ENCODE results near the gene HLA-A.
"Not testable (repeated sequence)": the region's sequence is repeated elsewhere in the genome, so short reads cannot be mapped to it uniquely, and the experiment has no call there.

The HLA-A gene

DNA sequence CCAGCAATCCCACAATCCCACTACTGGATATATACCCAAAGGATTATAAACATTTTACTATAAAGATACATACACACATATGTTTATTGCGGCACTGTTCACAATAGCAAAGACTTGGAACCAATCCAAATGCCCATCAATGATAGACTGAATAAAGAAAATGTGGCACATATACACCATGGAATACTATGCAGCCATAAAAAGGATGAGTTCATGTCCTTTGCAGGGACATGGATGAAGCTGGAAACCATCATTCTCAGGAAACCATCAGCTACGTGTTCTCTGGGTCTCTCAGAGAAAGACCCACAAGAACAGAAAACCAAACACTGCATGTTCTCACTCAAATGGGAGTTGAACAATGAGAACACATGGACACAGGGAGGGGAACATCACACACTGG, 21.4 kb downstream of the HLA-A start:
- DNase-seq (ENCODE audit: low spot score): not testable (repeated sequence)

DNA sequence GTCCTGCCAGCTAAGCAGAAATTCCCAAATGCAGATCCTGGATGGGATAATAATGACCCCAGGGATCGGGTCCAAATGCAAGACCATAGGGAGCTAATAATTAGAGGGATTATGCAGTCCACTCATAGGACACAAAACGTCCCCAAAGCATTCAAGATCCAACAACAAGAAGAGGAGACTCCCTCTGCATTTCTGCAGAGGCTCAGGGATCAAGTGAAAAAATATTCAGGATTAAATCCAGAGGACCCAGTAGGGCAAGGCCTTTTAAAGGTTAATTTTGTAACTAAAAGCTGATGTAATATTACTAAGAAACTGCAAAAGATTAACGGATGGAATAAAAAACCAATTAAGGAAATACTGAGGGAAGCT, 22.2 kb downstream of the HLA-A start:
- no peak for DNase-seq (ENCODE audit: low spot score)

DNA sequence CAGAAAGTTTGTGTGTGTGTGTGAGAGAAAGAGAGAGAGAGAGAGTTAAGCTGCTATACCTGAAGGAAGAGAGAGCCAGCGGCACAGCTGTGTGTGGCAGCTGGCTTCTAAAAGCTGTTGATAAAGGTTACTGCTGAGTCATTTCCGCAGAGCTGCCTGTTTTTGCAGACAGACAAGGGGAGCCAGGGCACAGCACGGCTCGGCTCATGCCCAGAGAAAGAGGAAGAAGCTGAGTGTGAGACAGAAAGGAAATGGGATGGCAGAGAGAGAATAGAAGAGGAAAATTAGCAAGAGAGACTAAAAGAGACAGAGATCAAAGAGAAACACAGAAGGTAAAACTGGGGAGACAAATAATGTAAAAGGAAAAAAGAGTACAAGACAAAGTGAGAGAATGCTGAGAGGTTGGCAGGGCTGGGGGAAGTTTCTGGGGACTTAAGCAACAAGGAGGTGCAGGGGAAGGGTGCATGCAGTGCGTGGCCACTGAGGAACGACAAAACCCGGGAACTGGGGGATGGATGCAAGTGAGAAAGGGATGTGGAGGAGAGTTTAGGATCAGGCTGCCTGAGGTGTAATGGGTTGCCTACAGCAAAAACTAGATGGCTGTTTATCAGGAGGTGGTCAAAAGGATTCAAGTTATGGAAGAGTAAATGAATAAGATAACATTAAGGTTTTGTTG, 22.7 kb downstream of the HLA-A start:
- peak; percentile 65 for DNase-seq (ENCODE audit: low spot score)

DNA sequence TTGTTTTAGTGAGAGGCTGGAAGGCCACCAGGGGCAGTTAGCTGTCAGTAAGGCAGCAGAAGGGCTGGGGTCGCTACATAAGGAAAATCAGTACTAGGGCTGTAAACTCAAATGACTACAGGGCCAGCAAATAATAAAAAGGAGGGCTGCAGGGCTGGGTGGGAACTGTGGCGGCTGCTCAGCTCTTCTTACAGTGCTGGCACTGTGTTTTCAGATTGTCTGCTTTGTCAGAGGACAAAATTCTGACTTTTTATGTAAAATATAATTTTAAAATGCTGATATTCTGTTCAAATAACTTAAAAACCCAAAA, 23.2 kb downstream of the HLA-A start:
- no peak for DNase-seq (ENCODE audit: low spot score)

DNA sequence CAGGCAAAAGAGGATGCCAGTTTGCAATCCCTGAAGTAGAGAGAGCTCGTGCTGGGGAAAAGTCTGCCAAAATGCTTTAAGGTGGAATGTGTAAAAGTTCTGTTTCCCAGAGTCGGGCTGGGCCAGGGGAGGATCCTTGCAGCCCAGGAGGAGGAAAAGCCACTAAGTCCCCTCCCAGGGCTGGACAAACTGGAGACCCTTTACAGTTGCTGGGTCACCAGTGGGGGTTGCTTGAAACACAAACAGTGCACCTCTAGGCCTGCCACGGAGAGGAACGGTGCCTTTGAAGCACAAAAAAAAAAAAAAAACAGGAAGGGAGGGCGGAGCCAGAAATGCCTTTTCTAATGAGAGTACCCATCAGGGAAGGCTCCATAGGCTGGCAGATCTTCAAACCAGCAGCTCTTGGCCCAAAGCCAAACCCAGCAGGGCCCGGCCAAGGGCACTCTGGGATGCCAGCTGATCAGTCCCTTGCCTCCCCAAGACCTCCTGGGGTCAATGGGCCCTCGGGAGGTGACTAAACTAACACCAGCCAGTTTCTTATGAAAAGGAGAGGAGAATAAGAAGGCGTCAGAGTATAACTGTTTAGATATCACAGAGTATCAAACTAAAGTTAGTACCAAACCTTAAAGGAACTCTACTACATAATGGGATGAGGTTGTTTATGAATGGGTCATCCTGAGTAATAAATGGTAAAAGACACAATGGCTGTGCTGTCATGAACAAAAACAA, 23.7 kb downstream of the HLA-A start:
- peak; percentile 46 for DNase-seq (ENCODE audit: low spot score)

DNA sequence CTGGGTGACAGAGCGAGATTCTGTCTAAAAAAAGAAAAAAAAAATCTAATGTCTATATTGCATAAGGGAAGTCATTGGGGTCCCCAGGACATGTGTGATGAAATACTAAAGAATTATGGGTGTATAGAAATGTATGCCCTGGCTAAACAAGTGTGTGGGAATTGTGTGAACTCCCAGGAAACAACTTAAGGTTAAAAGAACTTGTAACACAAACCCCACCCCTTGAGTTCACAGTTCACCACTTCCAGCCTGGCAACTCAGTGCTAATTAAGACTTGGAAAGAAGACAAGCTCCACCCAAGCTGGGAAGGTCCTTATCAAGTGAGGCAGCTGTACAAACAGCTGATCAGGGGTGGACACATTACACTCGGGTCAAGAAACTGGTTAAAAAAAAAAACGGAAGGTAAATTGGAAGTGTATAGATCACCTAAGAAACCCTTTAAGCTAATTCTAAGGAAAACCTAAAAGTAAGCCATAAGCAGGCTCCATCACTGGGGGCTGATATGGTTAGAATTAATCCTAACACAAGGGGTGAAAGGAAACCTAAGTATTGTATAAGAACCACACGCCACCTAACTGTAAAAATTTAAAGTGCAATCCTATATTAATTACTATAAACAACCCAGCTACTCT, 25.2 kb downstream of the HLA-A start:
- DNase-seq (ENCODE audit: low spot score): no peak

DNA sequence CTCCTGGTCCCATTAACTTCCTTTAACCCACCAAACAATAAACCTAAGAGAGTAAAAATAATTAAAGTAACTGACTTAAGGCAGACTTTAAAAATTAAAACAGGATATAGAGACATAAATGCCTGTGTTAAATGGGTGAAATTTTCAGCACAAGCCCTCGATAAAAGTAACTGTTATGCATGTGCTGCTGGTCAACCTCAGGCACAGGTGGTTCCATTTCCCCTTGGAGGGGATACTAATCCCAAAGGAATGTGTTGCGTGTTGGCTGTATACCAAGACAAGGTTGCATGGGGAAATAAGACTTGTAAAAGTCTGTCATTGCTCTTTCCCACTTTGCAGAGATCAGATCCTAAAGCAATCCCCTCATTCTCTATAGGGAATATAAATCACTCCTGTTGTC, 25.8 kb downstream of the HLA-A start:
- DNase-seq (ENCODE audit: low spot score): no peak

DNA sequence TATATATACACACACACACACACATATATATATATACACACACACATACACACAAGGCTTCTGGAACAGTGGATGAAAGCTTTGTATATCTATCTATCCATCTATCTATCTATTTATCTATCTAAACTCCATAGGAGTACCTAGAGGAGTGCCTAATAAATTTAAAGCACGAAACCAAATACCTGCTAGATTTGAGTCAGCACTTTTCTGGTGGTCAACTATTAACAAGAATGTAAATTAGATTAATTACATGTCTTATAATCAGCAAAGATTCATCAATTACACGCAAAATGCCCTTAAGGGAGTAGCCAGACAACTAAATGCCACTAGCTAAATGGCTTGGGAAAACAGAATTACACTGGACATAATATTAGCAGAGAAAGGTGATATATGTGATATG, 26.6 kb downstream of the HLA-A start:
- DNase-seq (ENCODE audit: low spot score): no peak

DNA sequence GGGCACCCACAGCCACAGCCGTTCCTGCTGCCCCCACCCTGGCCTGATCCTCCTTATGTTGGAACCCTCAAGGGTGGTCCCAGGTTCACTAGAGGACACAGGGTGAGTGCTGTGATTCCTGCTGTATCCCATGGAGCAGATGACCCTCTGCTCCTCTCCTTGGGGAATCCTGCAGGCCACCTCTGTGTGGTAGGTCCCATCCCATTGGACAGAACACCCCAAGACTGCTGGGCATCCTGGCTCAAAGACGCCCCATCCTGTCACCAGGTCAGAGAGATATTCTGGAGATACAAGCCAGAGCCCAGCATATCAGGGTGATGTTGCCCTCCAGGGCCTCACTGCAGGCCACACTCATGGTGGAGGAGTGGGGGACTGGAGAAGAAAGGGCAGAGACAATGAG, 28.4 kb downstream of the HLA-A start:
- no peak for DNase-seq (ENCODE audit: low spot score)

DNA sequence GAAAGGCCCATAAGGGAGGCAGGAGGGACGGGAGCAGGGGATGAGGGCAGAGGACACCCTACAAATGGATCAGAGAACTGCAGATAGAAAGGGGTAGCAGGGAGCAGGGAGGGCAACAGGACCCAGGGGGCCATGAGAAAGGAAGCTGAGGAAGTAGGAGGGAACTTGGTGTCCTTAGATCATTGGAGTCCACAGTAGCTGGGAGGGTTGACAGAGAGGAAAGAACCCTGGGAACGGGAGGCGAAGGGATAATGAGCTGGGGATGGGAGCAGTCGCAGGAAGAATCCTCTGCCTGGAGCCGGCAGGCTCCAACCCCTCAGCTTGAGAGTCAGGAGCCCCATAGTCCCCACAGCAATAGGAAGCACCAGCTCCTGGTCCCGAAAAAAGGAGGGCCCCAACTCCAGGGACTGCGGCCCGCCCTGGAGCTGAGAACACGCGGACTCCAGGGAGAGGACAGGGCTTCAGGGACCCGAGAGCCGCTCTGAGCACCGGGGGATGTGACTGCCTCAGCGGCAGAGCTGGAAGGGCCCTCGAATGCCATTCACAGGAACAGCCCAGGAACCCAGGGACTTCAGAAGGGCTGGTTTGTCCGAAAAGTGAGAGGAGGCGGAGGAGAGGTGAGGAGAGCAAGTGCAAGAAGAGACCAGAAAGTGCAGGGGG, 32.7 kb downstream of the HLA-A start:
- no peak for DNase-seq (ENCODE audit: low spot score)

DNA sequence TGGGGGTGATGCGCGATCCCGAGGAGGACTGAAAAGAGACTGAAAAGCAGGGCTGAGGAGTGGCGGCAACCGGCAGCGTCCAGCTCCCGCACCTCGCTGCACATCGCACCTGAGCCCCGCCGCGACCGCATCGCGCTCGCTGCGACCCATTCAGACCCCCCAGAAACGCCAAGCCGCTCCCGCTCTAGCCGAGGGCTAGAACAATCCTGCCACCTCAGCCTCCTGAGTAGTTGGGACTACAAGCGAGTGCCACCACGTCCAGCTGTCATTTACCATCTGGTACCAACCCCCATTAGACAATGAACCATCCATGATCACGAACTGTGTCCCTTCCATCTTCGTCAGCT, 33.2 kb downstream of the HLA-A start:
- no peak for DNase-seq (ENCODE audit: low spot score)

DNA sequence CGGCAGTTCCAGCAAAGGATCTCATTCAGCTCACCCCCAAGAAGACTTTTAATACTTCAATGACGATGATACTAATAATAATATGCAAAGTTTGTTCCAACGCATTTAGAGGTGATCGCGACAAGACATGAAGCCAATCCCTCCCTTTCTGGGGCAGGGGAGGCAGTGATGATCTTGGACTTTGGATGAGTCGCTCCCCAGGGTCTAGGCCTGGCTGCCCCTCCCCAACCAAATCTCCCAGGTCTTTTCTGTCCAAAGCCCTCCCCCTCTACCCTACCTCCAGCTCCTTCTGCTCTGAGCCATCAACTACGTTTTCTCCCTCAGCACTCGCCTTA, 33.9 kb downstream of the HLA-A start:
- DNase-seq (ENCODE audit: low spot score): no peak

DNA sequence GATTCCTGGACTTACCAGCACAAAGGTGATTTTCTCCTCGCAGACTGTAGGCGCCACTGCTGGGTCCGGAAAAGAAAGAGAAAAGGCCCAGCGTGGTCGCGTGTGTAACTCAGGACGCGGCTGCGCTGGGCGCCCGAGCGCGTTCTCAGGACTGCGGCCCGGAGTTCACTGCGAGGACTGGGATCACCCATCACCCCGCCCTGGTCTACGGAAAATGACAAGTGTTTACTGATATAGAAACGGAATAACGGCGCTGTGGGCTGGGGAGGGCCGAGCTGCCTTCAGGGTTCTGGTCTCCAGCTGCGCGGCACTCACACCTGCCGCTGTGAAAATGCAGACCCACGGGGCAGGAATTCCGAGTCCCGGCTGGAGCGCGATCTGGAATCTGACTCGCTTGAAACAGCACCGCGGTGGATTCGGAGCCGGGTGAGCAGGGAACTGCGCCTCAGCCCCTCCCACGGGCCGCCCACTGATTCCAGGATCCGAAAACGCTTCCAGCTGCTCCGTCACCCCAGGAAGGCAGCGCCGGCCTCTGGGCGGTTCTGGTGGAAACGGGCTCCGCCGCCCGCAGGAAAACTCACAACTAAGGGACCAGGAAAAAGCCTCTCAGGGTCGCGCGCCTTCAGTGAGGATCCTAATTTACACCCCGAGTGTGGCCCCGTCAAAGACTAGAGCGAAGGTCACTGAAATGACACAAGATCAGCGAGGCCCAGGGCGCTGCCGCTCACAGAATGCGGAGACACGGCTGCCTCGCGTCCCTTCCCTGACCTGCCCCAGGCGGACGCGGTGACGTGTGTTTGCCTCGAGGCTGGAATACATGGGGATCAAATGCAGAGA, 34.5 kb downstream of the HLA-A start:
- DNase-seq (ENCODE audit: low spot score): peak; percentile 84

DNA sequence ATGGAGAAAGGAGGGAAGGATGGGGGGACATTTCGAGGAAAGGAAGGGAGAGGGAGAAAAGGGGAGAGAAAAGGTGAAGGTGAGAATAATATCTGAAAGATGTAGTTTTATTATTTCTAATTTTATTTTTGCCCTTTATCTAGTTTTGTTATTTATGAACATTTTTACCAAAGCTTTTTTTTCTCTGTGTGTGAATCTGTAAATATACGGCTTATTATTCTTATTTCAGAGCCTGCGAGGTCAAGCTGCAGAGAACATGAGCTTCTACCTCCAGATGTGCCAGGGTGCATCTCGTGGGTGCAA, 35.0 kb downstream of the HLA-A start:
- no peak for DNase-seq (ENCODE audit: low spot score)

DNA sequence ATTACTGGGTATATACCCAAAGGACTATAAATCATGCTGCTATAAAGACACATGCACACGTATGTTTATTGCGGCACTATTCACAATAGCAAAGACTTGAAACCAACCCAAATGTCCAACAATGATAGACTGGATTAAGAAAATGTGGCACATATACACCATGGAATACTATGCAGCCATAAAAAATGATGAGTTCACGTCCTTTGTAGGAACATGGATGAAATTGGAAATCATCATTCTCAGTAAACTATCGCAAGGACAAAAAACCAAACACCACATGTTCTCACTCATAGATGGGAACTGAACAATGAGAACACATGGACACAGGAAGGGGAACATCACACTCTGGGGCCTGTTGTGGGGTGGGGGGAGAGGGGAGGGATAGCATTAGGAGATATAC, 37.7 kb downstream of the HLA-A start:
- DNase-seq (ENCODE audit: low spot score): not testable (repeated sequence)

DNA sequence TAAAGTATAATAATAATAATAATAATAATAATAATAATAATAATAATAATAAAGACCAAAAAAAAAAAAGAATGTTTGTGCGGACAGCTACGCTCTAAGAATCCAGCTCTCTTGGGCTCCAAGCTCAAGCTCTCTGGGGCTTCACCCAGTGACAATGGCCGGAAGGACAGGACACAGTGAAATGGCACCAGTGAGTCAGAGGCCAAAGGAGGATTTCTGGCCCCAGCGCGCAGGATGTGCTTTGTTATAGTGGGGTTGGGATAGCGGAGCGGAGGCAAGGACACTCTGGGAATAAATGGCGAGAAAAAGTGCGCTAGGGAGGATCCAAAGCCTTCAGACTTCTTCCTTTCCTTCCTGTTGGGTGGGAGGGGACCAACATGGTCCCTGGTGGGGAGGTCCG, 38.2 kb downstream of the HLA-A start:
- DNase-seq (ENCODE audit: low spot score): no peak

DNA sequence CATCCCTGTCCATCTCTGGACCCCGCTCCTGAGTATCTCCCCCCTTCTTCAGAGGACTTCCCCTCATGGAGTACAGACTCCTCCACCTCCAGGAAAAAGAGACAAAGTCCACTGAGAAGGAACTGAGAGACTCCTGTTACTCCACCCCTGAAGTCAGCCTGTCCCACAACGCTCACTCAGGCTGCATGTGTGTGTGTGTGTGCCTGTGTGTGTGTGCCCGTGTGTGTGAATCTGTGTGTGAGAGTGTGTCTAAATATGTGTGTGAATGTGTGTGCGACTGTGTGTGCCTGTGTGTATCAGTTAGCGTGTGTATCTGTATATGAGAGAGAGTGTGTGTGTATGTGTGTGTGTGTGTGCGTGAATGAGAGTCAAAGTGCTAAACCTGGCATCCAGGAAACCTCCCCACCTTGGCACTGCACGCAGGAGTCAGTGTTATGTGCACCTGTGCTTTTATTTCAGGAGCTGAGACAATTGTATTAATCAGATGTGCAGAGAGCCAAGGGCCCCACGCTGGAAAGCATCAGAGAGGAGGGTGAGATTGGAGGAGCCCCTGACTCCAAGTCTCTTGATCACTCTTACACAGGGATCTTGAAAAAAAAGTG, 39.0 kb downstream of the HLA-A start:
- DNase-seq (ENCODE audit: low spot score): no peak

DNA sequence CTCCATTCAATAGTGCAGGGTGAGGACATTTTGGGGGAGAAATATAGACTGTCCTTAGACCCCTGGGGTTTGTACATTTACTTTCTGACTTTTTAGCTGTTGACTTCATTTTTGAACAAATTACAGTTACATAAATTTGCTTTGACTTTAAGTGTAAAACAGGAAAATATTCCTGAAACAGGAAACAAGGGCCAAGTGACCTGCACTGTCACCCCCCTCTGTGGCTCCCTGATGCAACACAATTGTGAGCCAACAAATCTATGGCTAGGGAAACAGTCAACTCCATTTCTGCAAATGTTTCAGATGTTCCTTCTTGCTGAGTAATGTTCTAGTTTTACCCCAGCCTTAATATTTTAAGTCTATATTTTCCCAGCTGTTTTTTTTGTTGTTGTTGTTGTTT, 39.8 kb downstream of the HLA-A start:
- DNase-seq (ENCODE audit: low spot score): no peak

DNA sequence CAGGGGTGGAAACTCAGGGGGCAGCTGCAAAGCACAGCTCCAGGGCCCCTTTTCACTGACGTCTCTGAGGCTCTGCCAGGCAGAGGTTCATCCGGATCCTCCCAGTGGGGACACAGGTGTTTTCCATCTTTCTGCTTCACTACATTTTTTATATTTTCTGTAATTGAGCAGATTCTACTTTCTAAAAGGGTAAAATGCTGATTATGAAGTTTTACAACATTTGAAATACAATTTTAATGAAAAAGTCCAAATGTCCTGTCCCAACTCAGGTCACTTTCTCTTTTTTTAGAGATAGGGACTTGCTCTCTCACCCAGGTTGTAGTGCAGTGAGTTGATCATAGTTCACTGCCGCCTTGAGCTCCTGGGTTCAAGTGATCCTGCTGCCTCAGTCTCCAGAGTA, 41.9 kb downstream of the HLA-A start:
- no peak for DNase-seq (ENCODE audit: low spot score)

DNA sequence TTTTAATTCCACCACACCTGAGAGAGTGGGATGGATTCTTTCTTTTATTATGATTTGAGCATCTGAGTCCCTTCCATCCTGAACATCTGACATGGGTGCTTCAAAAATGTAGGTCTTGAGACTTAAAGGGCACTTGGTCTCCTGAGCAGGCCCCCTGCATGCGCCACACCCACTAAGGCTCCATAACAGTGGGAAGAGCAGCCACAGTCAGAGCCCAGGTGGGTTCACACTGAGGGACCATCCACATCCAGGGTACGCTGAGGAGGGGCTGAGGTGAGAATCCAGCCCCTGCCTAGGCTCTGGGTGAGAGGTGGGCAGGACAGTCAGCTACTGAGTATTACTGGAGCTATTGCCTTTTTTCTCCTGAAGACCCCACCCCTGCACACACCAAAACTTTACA, 42.7 kb downstream of the HLA-A start:
- DNase-seq (ENCODE audit: low spot score): no peak

DNA sequence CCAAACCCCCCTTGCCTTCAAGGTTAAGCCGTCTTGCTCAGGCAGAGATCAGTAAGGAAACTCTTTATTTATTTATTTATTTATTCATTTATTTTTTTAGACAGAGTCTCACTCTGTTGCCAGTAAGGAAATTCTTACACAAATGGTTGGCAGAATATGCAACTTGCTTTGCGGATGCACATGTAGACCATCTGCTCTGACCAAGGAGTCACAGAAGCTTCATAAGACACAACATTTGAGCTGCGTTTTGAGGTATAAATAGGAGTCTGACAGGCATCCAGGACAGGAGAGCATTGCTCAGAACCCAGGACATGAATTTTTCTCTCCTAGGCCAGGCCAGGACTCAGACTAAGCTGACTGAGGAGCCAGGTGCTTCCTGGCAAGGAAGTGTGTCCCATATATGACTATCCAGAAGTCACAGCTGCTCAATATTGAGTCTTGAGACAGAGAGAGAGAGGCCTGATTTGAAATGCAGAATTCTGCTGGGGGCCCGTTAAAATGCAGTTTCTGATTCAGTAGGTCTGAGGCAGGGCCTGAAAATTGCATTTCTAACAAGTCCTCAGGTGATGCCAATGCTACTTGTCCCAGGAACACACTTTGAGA, 43.9 kb downstream of the HLA-A start:
- DNase-seq (ENCODE audit: low spot score): no peak

DNA sequence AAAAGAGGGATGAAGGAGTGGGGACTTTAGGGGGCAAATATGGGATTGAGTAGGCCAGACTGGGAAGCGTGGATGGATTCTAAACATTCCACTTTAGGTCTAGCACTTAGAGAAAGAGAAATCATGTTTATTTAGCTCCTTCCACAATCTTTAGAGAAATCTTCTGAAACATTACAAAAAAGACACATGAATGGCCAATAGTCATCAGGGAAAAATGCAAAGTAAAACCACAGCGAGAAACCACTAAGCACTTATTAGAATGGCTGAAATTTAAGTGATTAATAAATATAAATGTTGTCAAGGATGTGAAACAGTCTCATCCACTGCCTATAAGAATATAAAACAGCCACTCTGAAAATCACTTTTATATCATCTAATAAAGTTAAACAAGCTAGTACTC, 46.9 kb downstream of the HLA-A start:
- DNase-seq (ENCODE audit: low spot score): no peak

Measured in GM03348 (cell line).